ENCODE data around the gene ADAP1.

DNA sequence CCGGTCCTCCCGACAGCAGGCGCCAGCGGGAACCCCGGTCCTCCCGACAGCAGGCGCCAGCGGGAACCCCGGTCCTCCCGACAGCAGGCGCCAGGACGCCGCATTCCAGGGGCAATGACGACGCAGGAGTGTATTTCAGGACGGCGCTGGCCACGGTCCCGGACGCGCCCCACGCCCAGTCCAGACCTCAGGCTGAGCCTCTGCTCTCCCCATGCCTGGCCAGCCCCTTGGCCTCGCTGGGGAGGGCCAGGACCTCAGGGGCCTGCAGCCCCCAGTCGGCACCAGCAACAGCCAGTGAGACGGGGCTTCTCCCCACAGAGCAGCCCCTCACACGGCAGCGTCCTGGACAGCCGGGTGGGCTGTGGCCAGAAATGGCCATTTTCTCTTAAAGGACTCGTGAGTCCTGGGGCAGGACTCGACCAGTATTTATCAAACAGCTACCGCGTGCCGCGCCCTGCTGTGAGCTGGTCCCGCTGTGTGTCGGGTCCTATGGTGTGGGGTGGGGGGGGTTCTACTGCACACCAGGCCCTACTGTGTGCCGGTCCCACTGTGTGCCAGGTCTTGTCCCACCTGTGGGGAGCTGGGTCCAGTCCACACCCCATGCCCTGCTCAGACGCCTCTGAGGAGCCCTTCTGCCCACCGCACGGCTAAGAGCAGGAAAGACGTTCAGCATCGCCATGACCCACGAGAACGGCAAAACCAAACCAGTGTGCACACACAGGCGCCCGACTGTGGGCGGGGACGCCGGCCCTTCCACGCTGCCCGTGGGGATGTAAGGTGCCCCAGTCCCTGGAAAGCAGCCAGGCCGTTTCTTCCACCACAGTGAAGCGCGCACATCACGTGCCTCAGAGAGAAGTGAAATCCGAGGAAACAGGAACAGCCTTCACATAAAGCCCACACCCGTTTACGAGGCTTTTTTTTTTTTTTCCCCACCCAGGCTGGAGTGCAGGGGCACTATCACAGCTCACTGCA lies 44.8 kb downstream of the ADAP1 start:
- TF ChIP-seq POLR2A (IDR thresholded peaks at IDR 0.05; ENCODE audit: low read depth, low read length) (no peak), POLR2AphosphoS5 (IDR thresholded peaks at IDR 0.05; ENCODE audit: low read depth, low read length) (no peak)
